Frontal cortex (tissue), 4 donors: ENCODE measurements around the gene TMPRSS5. TPM values are rescaled to one million over a fixed set of nuclear protein-coding genes. Genes with fewer than 3 reads are reported as not detected.

Experiments
- DNase-seq, 2 donors: peaks; one replicate each; pipeline ENCODE4 v3.0.0; 2012; ENCODE audit warnings: low spot score in 2 of 2
- FAIRE-seq: peaks from 2 replicates; lab custom pipeline; 2012; peaks lifted over from hg19 to GRCh38; lab: Jason Lieb, UNC
- total RNA-seq: library from RNA; depleted of rRNA; stranded (reverse); fragments of >200 nt; gene quantifications from one replicate; pipeline ENCODE4 v1.2.3, GENCODE V29; 2014
- donor health status: control.
- donor health status: control.
- donor health status: control.

Gene TMPRSS5
- total RNA-seq, 1 donor from 2014 or later: 0.41 TPM

DNA sequence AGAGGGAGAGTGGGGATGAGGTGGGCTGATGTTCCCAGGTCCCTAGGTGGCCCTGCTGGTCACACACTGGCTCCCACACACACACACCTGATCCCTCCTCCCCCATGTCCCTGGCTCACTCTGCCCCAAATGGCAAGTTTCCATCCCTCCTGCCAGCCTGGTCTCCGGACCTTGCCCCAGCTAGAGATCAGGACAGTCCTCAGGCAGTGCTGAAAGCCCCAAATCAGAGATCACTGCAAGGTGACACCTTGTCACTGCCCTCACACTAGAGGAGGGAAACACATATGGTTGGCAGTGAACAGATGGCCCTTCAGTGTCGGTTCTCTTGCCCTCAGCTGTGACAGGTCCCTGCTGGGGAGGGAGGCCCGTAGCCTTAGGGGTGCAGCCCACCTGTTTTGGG lies 7.6 kb downstream of the TMPRSS5 start:
- FAIRE-seq (no peak), DNase-seq (no peak)

DNA sequence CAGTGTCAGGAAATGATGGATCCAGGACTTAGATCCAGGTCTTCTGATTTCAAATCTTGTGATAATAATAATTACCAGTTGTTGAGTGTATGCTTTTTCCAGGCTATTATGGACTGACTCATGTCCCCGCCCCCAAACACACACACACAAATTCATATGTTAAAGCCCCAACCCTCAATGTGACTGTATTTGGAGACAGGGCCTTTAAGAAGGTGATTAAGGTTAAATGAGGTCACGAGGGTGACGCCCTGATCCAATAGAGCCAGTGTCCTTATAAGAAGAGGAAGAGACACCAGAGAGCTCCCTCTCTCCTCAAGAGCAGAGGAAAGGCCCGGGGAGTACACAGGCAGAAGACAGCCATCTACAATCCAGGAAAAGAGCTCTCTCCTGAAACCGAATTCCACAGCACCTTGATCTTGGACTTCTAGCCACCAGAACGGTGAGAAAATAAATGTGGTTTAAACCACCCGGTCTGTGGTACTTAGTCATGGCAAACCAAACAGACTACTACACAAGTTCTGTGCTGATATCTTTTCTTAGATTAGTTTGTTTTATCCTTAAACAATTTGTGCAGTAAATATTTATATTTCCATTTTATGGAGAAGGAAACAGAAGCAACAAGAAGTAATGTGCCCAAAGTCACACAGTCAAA lies 8.2 kb downstream of the TMPRSS5 start:
- FAIRE-seq (no peak), DNase-seq (no peak)

DNA sequence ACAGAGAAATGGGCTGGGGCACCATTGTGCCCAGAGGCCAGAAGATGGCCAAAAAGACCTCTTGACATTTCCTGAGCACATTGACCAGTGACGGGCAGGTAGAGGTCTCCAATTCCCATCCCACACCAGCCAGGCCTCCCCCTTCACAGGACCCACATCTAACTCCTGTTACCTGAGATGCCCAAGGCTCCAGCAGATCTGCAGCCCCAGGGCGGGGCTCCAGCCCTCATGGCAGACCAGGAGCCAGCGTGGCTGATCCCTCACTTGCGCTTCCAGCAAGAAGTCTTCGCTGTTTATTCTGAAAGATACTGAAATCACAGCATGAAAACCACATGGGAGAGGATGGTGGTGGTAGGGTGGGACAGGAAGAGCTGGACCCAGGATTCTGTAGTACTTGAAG lies 9.0 kb downstream of the TMPRSS5 start:
- FAIRE-seq (no peak), DNase-seq (no peak)

DNA sequence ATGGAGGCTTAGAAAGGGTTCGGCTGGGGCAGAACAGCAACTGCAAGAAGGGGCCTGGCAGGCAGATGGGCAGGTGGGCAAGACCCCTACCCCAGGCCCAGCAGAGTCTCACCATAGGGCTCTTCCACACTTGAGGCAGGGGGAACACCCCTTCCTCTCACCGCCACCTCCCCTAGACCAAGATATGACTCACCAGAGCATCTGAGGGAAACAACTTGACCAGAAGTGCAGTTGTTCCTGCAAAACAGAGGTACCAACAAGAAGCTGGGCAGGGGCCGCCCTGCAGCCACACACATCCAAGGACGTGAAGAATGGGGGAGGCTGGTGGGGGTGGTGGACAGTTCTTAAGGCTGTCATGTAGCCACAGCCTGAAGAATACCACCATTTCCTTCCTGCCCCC lies 10.9 kb downstream of the TMPRSS5 start:
- no peak for FAIRE-seq

DNA sequence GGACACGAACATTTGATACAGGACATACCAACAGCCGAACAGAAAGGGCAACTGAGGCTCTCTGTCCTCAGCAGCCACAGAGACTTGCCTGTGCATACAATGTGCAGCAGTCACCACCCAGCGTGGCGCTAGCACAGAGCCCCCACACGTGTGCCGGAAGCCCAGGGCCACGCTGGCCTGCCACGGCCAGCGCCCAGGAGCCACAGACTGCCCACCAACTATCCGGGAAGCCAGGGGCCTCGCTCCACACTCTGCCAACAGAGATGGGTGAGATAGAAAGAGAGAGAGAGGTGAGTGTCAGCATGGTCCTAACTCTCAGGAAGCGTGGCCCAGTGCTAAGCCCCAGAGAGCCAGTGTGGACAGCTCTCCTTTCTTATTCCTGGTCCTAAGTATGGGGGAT lies 11.7 kb downstream of the TMPRSS5 start:
- no peak for DNase-seq
- no peak for FAIRE-seq

More for the DNA sequence above, 10.9 kb downstream of the TMPRSS5 start:
- DNase-seq: no peak

DNA sequence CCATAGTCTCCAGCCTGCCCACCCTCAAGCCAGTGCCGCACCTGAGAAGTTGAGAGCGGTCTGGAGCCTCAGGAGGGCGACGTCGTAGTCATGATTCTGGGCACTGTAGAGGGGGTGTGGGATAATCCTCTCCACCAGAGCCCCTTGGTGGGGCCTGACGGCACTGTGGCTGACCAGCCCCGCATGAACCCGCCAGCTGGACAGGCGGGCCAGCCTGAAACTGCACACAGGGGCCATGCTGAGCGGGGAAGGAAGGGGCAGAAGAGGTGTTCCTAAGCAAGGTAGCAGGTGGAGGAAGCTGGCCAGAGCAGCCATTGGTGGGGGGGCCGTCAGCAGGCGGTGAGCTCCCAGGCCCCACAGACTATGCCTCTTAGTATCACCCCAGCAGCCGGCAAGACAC lies 13.1 kb downstream of the TMPRSS5 start:
- FAIRE-seq: no peak
- DNase-seq: no peak

DNA sequence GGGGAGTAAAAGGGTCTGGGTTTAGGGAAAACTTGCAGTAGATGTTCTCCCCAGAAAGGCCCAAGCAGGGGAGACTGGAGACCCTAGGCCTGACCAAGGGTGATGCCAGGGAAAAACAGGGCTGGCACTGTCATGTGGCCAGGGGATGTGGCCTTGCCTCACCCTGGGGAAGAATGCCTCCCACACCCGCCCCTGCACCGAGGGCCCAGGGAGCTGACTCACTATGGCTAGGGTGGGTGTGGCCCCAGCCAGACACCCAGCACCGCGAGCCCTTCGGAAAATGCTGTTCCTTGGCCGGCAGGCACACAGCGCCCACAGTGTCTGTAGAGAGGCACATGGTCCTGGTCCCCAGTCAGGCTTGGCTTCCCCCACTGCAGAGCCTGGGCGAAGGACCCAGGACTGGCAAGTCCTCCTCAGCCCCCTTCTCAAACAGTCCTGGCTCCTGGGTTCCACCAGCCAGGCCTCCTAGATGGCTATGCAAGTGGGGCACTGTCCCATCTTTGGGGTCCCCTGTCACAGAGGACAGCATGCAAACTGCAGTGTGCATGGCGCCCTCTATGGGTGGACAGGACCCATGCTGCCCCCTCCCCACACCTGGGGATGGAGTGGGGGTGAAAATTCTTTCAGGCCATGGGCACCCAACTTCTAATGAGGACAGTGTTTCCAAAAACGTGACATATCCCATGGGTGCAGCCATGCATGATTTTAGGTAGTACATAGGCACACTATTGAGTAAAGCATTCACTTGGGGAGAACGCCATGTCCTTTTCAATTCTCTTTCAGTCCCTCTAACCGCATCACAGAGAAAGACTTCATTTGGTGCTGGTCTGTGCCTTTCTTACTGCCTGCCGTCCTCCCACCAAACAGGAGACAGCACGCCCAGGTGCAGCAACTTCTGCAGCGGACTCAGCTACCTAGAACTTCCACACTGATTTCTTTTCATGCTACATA lies 15.2 kb downstream of the TMPRSS5 start:
- FAIRE-seq (no peak), DNase-seq (no peak)

DNA sequence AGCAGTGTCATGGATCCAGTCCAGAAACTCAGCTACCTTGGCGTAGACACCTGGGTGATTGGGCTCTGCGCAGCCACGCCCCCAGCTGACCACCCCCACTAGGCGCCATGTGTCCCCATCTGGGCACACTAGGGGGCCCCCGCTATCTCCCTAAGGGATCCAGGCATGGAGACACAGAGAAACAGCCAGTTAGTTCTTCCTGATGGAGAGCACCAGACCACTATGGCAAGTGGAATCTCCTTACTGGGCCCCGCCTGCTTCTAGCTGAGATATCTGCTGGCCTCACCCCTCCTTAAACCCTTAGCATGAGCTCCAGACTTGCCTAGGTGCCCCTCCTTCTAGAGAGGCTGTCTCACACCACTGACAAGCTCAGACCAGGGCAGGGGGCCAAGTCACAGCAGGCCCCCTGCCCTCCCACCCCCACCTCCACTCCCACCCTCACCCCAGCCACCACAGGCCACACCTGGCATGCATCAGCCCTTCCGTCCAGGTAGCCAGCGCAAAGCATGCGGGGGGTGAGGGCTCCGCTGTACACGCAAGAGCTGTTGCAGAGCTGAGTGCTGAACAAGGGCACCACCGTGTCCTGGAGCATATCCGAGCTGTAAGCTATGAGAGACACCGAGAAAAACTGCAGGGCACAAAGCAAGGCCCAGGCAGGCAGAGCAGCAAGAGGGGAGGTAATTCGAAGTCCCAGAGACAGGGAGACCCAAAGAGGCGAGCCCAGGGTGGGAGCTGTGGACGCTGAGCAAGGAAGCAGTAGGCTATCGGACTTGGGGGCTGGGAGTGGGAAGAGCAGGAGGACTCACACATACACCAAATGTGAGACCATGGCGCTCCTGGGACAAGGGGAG lies 16.1 kb downstream of the TMPRSS5 start:
- FAIRE-seq: no peak
- no peak for DNase-seq

DNA sequence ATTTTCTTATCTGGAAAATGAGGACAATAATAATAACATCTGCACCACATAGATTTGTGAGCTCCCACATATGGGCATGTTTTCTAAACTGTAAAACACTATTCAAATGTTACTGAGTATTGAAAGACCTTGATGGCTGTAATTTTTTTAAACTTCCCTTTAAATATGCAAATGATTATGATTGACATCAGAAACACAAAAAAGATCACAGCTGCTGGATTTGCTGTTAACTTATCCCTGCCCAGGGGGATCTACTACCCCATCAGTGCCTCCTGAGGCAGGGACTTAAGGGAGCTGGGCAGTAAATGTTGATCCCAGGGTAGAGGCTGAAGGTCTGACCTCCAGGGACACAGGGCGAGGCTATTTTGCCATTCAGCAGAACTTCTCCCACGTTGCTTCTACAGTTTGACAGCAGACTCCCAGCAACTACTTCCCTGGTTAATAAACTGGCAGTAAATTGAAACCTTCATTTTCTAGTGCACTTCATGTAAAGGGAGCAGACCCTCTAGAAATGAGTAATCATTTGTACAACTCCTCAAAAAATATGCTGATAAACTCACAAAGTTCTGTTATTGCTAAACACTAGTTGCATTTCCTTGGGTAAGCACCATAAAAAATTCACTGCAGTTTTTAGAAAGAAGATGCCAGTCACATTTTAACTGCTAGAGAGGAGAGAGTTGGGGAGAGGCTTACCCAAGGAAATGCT lies 20.3 kb downstream of the TMPRSS5 start:
- DNase-seq: no peak
- no peak for FAIRE-seq

DNA sequence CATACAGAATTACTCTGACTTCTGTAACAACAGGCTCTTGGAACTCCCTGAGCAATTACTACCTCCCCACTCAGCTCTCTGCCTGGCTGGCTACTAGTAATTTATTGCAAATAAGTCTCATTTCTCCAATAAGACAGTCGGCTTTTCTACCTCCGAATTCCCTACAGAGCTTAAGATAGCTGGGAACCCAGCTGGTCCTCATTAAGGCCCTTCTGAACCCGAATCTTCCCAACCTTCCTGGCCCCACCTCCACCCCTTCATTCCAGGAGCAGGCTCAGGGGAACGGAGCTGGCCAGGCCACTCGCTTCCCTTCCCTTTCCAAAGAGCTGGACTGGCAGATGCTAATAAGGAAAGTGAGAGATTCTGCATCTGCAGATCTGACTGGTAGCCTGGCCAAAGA lies 21.6 kb downstream of the TMPRSS5 start:
- FAIRE-seq (no peak), DNase-seq (no peak)

DNA sequence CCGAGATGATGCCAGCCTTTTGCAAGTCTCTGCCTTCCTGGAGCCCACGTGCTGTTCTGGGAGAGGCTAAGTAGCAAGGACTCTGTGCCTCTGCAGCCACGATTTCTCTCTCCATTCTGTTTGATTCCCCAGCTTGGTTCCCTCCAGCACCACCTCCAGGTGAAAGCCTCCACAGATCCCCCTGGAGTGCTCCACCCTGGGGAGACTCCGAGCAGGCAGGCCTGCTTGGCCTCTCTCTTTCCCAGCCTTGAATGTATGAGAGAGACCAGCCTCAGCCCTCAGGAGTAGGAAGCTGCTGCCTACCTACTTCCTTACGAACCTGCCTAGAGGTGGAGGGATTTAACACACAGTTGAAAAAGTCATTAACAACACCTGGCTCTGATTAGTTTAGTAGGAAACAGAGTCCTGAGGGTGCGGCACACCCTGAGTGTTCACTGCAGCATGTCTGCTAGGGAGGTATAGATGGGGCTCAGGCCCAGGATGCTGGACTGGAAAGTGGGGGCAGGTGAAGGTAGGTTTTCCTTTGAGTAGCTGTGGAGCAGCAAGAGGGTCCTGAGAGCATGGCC lies 22.5 kb downstream of the TMPRSS5 start:
- DNase-seq (no peak), FAIRE-seq (no peak)

DNA sequence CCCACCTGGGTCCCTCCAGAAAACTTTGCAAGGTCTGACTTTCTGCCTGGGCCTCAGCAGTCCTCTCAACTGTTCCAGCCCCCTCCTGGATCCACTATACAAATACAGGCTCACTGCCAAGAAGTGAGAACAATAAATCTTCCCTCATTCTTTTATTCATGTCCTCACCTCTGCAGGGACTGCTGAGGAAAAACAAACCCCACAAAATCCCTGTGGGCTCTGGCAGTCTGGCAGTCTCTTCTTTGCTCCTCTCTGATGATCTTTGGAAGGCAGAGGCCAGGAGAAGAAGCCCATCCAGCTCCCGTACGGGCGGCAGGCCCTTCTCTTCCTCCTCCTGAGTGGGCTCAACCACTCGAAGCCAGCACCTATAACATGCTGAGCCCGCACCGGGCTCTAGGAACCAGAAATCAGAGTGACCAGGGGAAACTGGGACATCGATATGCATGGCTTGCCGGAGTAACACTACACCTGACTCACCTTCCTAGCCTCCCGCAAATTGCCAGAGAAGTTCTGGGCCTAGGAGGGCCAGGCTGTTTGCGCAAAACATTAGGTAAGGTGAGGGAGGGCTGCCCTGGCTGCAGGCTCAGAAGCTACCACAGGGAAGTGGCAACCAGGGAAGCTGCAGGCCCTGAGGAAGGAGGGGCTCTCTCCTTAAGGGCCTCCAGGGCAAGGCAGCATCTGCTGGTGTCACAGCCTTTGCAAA lies 24.2 kb downstream of the TMPRSS5 start:
- no peak for FAIRE-seq
- no peak for DNase-seq

DNA sequence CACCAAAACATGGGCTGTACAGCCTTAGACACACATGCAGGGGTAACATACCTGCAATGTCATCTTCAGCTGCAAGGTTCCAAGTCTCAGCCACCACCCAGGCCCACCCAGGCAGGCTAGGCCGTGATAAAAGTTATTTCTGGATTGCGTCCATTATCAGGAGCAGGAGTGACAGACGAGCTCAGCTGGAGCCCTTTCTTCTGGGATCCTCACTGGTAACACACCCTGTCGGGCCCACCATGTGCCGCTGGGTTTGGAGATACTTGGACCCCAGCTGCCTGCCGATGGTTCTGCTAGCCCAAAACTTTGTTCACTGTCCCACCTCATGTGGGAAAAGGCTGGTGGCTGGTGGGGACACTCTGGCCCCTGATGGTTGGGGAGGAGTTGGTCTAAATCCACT lies 24.8 kb downstream of the TMPRSS5 start:
- FAIRE-seq (no peak), DNase-seq (no peak)

DNA sequence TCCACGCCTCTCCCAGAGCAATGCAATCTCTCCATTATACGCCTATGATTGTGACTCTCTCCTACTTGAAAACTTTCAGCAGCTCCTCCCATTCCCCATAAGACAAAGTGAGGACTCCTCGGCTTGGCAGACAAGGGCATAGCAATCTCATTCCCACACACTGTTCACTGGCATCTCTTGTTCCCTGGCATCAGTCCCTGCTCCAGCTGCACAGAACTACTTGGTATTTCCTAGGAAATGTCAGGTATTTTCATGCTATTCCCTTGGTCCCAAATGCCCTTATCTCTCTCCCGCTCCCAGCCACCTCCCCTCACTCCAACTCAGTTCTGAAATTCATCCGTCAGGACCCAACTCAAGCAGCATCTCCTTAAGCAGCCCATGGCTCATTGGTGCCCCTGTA lies 28.4 kb downstream of the TMPRSS5 start:
- DNase-seq (no peak), FAIRE-seq (no peak)

DNA sequence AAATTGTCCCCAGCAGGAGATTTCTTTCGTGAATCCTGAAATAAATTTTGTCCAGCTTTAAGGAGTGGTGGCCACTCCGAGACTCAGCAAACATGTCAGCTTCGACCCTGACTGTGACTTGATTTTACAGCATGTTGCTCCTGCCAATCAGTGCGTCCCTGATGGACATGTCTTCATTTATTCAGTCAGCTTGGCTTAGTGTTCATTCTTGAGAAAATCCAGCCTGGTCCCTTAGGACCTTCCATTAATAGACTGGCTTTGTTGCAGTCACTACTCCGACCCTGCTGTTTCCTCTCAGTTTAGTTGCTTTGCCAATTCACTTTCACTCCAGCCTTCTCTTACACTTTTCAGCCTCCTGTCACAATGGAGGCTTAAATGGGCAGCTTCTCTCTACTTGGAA lies 30.5 kb downstream of the TMPRSS5 start:
- FAIRE-seq (no peak), DNase-seq (no peak)

DNA sequence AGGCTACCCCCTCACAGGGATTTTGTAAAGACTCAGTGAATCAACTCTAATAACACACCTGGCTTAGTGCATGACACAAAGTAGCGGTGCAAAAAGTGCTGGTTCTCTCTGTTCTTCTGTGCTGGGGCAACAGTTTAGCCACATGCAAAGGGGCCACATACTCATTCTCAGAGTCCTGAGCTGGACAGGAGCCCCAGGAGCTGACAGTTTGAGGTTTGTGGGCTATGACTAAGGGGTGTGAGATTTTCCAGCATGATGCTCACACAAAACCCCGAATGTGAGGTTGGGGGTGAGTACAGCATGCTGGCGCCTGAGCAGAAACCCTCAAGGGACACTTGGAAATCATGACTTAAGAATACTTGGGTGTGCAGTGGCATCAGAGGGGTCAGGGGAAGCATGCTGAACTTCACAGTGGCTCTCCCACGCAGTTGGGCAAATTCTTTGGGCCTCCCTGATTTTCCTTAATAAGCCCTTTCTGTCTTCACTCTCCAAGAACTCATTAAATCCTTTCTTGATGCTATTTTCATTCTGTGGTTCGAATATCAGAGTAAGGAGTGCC lies 31.0 kb downstream of the TMPRSS5 start:
- DNase-seq: no peak
- no peak for FAIRE-seq

DNA sequence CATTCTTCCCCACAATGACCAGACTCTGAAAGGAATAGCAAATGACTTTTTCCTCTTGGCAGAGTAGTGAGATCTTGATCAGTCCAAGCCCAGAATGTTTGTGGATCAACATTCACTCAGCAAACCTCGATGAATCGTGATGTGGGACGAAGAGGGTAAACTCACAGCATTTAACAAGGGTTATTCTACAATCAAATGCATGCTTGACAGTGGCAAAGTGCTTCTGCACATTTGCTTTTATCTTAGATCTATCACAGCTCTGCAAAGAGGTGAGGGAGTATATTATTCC lies 31.8 kb downstream of the TMPRSS5 start:
- DNase-seq: no peak
- FAIRE-seq: no peak

DNA sequence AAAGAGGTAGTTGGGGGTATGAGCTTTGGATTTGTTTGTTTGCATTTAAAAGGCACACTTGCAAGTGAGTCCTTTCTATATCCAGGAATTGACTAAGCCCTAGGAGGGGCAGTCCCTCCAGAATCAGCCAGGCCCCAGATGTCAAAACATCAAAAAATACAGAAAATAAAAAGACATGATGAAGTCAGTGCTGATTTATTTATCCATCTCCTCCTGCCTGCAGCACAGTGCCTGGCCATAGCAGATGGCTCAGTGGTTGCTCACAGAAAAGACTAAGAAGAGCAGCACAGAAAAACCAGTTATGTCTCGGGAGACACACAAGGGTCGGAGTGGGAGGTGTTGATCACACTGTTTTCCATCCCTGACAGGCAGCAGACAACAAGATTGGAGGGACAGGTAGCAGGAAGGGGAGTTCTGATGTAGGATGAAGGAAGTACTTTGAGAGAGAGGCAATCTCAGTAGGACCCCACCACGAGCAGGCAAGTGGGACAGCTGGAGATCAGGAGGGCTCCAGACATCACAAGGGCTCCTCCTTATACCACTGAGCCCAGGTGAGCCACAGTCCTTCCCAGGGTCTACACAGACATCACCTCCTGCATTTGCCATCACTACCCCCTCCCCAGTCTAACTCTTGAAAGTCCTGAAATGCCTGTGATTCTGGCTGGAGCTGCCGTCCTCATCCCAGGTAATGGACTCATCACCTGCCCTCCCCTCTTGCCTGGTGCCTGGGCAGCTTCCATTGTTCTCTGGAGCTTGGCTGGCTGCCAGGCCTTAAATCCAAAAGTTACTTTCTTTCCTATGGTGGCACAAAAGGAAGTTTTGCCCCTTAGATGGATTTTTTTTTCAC lies 32.3 kb downstream of the TMPRSS5 start:
- no peak for FAIRE-seq

More for the DNA sequence above, 32.3 kb downstream of the TMPRSS5 start:
- DNase-seq: no peak
